ENCODE measurements around the gene PSIP1. TPM values are rescaled to one million over a fixed set of nuclear protein-coding genes. Genes with fewer than 3 reads are reported as not detected.
"Not testable (repeated sequence)": the region's sequence is repeated elsewhere in the genome, so short reads cannot be mapped to it uniquely, and the experiment has no call there.

Gene PSIP1
- polyA plus RNA-seq, 2 donors, result 14.4 to 15.0 TPM

- Histone ChIP-seq H3K9me3 (ENCODE audit: control insufficient read depth in 2 of 2, insufficient read depth in 1 of 2, low read depth in 1 of 2, low read length in 1 of 2) (no peaks in the 10 kb centered on the region), H3K36me3 (ENCODE audit: control insufficient read depth in 2 of 2, insufficient read depth in 2 of 2, low read length in 1 of 2) (no peaks in the 10 kb centered on the region), H3K27me3 (ENCODE audit: control insufficient read depth in 1 of 2, insufficient read depth in 2 of 2, low read length in 2 of 2) (no peaks in the 10 kb centered on the region), H3K27ac (ENCODE audit: low read depth in 2 of 2, low read length in 1 of 2) (no peak overlapping the region), H3K4me1 (ENCODE audit: control insufficient read depth in 2 of 2, insufficient read depth in 2 of 2, low read length in 1 of 2) (no peaks in the 10 kb centered on the region), H3K4me3 (ENCODE audit: low read depth in 1 of 2, low read length in 2 of 2) (no peak overlapping the region)
- 64 to 73% methylated on average over 4 of the region's 4 CpGs for WGBS, 2 donors
Measured at GRCh38 chr9:15529566-15530324, 19.0 kb upstream of the PSIP1 start.

GRCh38 chr9:15527035-15527434, 16.3 kb upstream of the PSIP1 start:
- not testable (repeated sequence) for H3K36me3 ChIP-seq (ENCODE audit: control insufficient read depth in 2 of 2, insufficient read depth in 2 of 2, low read length in 1 of 2); H3K27me3 ChIP-seq (ENCODE audit: control insufficient read depth in 1 of 2, insufficient read depth in 2 of 2, low read length in 2 of 2); H3K9me3 ChIP-seq (ENCODE audit: control insufficient read depth in 2 of 2, insufficient read depth in 1 of 2, low read depth in 1 of 2, low read length in 1 of 2); H3K27ac ChIP-seq (ENCODE audit: low read depth in 2 of 2, low read length in 1 of 2); H3K4me1 ChIP-seq (ENCODE audit: control insufficient read depth in 2 of 2, insufficient read depth in 2 of 2, low read length in 1 of 2); H3K4me3 ChIP-seq (ENCODE audit: low read depth in 1 of 2, low read length in 2 of 2)
- 89% methylated on average over 5 of the region's 5 CpGs for WGBS, 2 donors

GRCh38 chr9:15525958-15526357, 15.2 kb upstream of the PSIP1 start:
- Histone ChIP-seq H3K27me3 (ENCODE audit: control insufficient read depth in 1 of 2, insufficient read depth in 2 of 2, low read length in 2 of 2) (no peaks in the 10 kb centered on the region), H3K36me3 (ENCODE audit: control insufficient read depth in 2 of 2, insufficient read depth in 2 of 2, low read length in 1 of 2) (no peaks in the 10 kb centered on the region), H3K4me3 (ENCODE audit: low read depth in 1 of 2, low read length in 2 of 2) (no peak overlapping the region), H3K9me3 (ENCODE audit: control insufficient read depth in 2 of 2, insufficient read depth in 1 of 2, low read depth in 1 of 2, low read length in 1 of 2) (no peaks in the 10 kb centered on the region), H3K27ac (ENCODE audit: low read depth in 2 of 2, low read length in 1 of 2) (no peak overlapping the region), H3K4me1 (ENCODE audit: control insufficient read depth in 2 of 2, insufficient read depth in 2 of 2, low read length in 1 of 2) (no peaks in the 10 kb centered on the region)
- WGBS, 2 donors, result 83 to 98% methylated on average over 2 of the region's 2 CpGs

GRCh38 chr9:15524845-15525455, 14.2 kb upstream of the PSIP1 start:
- H3K36me3 ChIP-seq (ENCODE audit: control insufficient read depth in 2 of 2, insufficient read depth in 2 of 2, low read length in 1 of 2), result no peaks in the 10 kb centered on the region
- 66 to 68% methylated on average over 8 of the region's 8 CpGs for WGBS, 2 donors
- no peak overlapping the region for H3K4me3 ChIP-seq (ENCODE audit: low read depth in 1 of 2, low read length in 2 of 2)
- H3K9me3 ChIP-seq (ENCODE audit: control insufficient read depth in 2 of 2, insufficient read depth in 1 of 2, low read depth in 1 of 2, low read length in 1 of 2), result no peaks in the 10 kb centered on the region
- H3K27me3 ChIP-seq (ENCODE audit: control insufficient read depth in 1 of 2, insufficient read depth in 2 of 2, low read length in 2 of 2), result no peaks in the 10 kb centered on the region
- H3K4me1 ChIP-seq (ENCODE audit: control insufficient read depth in 2 of 2, insufficient read depth in 2 of 2, low read length in 1 of 2), result no peaks in the 10 kb centered on the region
- H3K27ac ChIP-seq (ENCODE audit: low read depth in 2 of 2, low read length in 1 of 2), result no peak overlapping the region

- no peaks in the 10 kb centered on the region for H3K27me3 ChIP-seq (ENCODE audit: control insufficient read depth in 1 of 2, insufficient read depth in 2 of 2, low read length in 2 of 2)
- no peaks in the 10 kb centered on the region for H3K4me1 ChIP-seq (ENCODE audit: control insufficient read depth in 2 of 2, insufficient read depth in 2 of 2, low read length in 1 of 2)
- H3K4me3 ChIP-seq (ENCODE audit: low read depth in 1 of 2, low read length in 2 of 2), result no peak overlapping the region
- H3K27ac ChIP-seq (ENCODE audit: low read depth in 2 of 2, low read length in 1 of 2), result no peak overlapping the region
- 88 to 93% methylated on average over 3 of the region's 3 CpGs for WGBS, 2 donors
- H3K9me3 ChIP-seq (ENCODE audit: control insufficient read depth in 2 of 2, insufficient read depth in 1 of 2, low read depth in 1 of 2, low read length in 1 of 2), result no peaks in the 10 kb centered on the region
- H3K36me3 ChIP-seq (ENCODE audit: control insufficient read depth in 2 of 2, insufficient read depth in 2 of 2, low read length in 1 of 2), result no peaks in the 10 kb centered on the region
Measured at GRCh38 chr9:15522130-15522755, 11.5 kb upstream of the PSIP1 start.

- no peaks in the 10 kb centered on the region for H3K27me3 ChIP-seq (ENCODE audit: control insufficient read depth in 1 of 2, insufficient read depth in 2 of 2, low read length in 2 of 2)
- H3K4me1 ChIP-seq (ENCODE audit: control insufficient read depth in 2 of 2, insufficient read depth in 2 of 2, low read length in 1 of 2), result no peaks in the 10 kb centered on the region
- H3K9me3 ChIP-seq (ENCODE audit: control insufficient read depth in 2 of 2, insufficient read depth in 1 of 2, low read depth in 1 of 2, low read length in 1 of 2), result no peaks in the 10 kb centered on the region
- no peak overlapping the region for H3K4me3 ChIP-seq (ENCODE audit: low read depth in 1 of 2, low read length in 2 of 2)
- no peak overlapping the region for H3K27ac ChIP-seq (ENCODE audit: low read depth in 2 of 2, low read length in 1 of 2)
- H3K36me3 ChIP-seq (ENCODE audit: control insufficient read depth in 2 of 2, insufficient read depth in 2 of 2, low read length in 1 of 2), result no peaks in the 10 kb centered on the region
- 78% methylated on average over 8 of the region's 8 CpGs for WGBS, 2 donors
Measured at GRCh38 chr9:15521254-15521653, 10.5 kb upstream of the PSIP1 start.

GRCh38 chr9:15519831-15520230, 9.1 kb upstream of the PSIP1 start:
- H3K9me3 ChIP-seq (ENCODE audit: control insufficient read depth in 2 of 2, insufficient read depth in 1 of 2, low read depth in 1 of 2, low read length in 1 of 2), result no peaks in the 10 kb centered on the region
- H3K36me3 ChIP-seq (ENCODE audit: control insufficient read depth in 2 of 2, insufficient read depth in 2 of 2, low read length in 1 of 2), result no peaks in the 10 kb centered on the region
- H3K27ac ChIP-seq (ENCODE audit: low read depth in 2 of 2, low read length in 1 of 2), result no peak overlapping the region
- H3K4me1 ChIP-seq (ENCODE audit: control insufficient read depth in 2 of 2, insufficient read depth in 2 of 2, low read length in 1 of 2), result no peaks in the 10 kb centered on the region
- H3K4me3 ChIP-seq (ENCODE audit: low read depth in 1 of 2, low read length in 2 of 2), result no peak overlapping the region
- H3K27me3 ChIP-seq (ENCODE audit: control insufficient read depth in 1 of 2, insufficient read depth in 2 of 2, low read length in 2 of 2), result no peaks in the 10 kb centered on the region
- 92% methylated on average over 2 of the region's 2 CpGs for WGBS, 2 donors

GRCh38 chr9:15513335-15513734, 2.6 kb upstream of the PSIP1 start:
- H3K36me3 ChIP-seq (ENCODE audit: control insufficient read depth in 2 of 2, insufficient read depth in 2 of 2, low read length in 1 of 2), result no peaks in the 10 kb centered on the region
- H3K27ac ChIP-seq (ENCODE audit: low read depth in 2 of 2, low read length in 1 of 2), result no peak overlapping the region
- H3K4me1 ChIP-seq (ENCODE audit: control insufficient read depth in 2 of 2, insufficient read depth in 2 of 2, low read length in 1 of 2), result no peaks in the 10 kb centered on the region
- no peak overlapping the region for H3K4me3 ChIP-seq (ENCODE audit: low read depth in 1 of 2, low read length in 2 of 2)
- H3K9me3 ChIP-seq (ENCODE audit: control insufficient read depth in 2 of 2, insufficient read depth in 1 of 2, low read depth in 1 of 2, low read length in 1 of 2), result no peaks in the 10 kb centered on the region
- whole genome bisulfite sequencing, 2 donors, result 46 to 57% methylated on average over 1 of the region's 1 CpG
- no peaks in the 10 kb centered on the region for H3K27me3 ChIP-seq (ENCODE audit: control insufficient read depth in 1 of 2, insufficient read depth in 2 of 2, low read length in 2 of 2)

- 65 to 75% methylated on average over 3 of the region's 3 CpGs for WGBS, 2 donors
- Histone ChIP-seq H3K4me1 (ENCODE audit: control insufficient read depth in 2 of 2, insufficient read depth in 2 of 2, low read length in 1 of 2) (no peaks in the 10 kb centered on the region), H3K27me3 (ENCODE audit: control insufficient read depth in 1 of 2, insufficient read depth in 2 of 2, low read length in 2 of 2) (no peaks in the 10 kb centered on the region), H3K9me3 (ENCODE audit: control insufficient read depth in 2 of 2, insufficient read depth in 1 of 2, low read depth in 1 of 2, low read length in 1 of 2) (no peaks in the 10 kb centered on the region), H3K27ac (ENCODE audit: low read depth in 2 of 2, low read length in 1 of 2) (no peak overlapping the region), H3K4me3 (ENCODE audit: low read depth in 1 of 2, low read length in 2 of 2) (no peak overlapping the region), H3K36me3 (ENCODE audit: control insufficient read depth in 2 of 2, insufficient read depth in 2 of 2, low read length in 1 of 2) (no peaks in the 10 kb centered on the region)
Measured at GRCh38 chr9:15512889-15513288, 2.1 kb upstream of the PSIP1 start.

All from esophagus (tissue), 2 donors.